ENCODE results near the gene DRD1. TPM values are rescaled to one million over a fixed set of nuclear protein-coding genes. Genes with fewer than 3 reads are reported as not detected.
A peak's percentile ranks its signal among the peaks of the same experiment; 100 is the strongest.

The DRD1 gene
- total and polyA plus RNA-seq, 2 experiments from 2014 or later, result 0.11 to 0.14 TPM

GRCh38 chr5:175467983-175468690, 24.2 kb upstream of the DRD1 start:
- ATAC-seq (no peak), DNase-seq (ENCODE audit: low spot score) (no peak)
- no peaks in the 10 kb centered on the region for H3F3A ChIP-seq (replicated peaks; ENCODE audit: low read depth)
- H3K4me1 Mint-ChIP-seq, result peaks cover 5% of the 10 kb centered on the region
- H3K27ac Mint-ChIP-seq, result no peak overlapping the region
- no peak overlapping the region for H3K4me3 ChIP-seq
- H2AFZ ChIP-seq, result peak overlapping the region; percentile 20; the same call in 1 of the 2 replicates
- no peaks in the 10 kb centered on the region for H3K9me2 ChIP-seq (ENCODE audit: insufficient read depth)
- H4K20me1 ChIP-seq (replicated peaks; ENCODE audit: insufficient read depth), result no peaks in the 10 kb centered on the region
- no peak overlapping the region for H3K4me3 Mint-ChIP-seq
- no peaks in the 10 kb centered on the region for H3K36me3 Mint-ChIP-seq (ENCODE audit: low read depth)
- no peaks in the 10 kb centered on the region for H3K79me2 ChIP-seq (replicated peaks; ENCODE audit: insufficient read depth)
- no peaks in the 10 kb centered on the region; the same call in 2 of the 3 replicates for H3K9me3 Mint-ChIP-seq
- H3K4me2 ChIP-seq, result no peak overlapping the region
- H3K4me1 ChIP-seq (ENCODE audit: insufficient read depth), result no peaks in the 10 kb centered on the region
- H3K27me3 ChIP-seq (ENCODE audit: insufficient read depth), result no peaks in the 10 kb centered on the region
- TF ChIP-seq CREB1 (CRISPR knock-in tag; IDR thresholded peaks at IDR 0.05; ENCODE audit: low read depth), result no peak
- no peak for TF ChIP-seq EZH2 (IDR thresholded peaks at IDR 0.05; ENCODE audit: low read depth, unreplicated experiment)
- no peak for TF ChIP-seq ZNF114 (CRISPR knock-in tag; IDR thresholded peaks at IDR 0.05)
- no peak for TF ChIP-seq ZNF462 (CRISPR knock-in tag; IDR thresholded peaks at IDR 0.05)
- TF ChIP-seq ZNF331 (CRISPR knock-in tag; IDR thresholded peaks at IDR 0.05; ENCODE audit: low read depth), result no peak
- TF ChIP-seq, protein P1, sequence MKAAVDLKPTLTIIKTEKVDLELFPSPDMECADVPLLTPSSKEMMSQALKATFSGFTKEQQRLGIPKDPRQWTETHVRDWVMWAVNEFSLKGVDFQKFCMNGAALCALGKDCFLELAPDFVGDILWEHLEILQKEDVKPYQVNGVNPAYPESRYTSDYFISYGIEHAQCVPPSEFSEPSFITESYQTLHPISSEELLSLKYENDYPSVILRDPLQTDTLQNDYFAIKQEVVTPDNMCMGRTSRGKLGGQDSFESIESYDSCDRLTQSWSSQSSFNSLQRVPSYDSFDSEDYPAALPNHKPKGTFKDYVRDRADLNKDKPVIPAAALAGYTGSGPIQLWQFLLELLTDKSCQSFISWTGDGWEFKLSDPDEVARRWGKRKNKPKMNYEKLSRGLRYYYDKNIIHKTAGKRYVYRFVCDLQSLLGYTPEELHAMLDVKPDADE (IDR thresholded peaks at IDR 0.05), result no peak
- TF ChIP-seq POLR2AphosphoS5 (IDR thresholded peaks at IDR 0.05; ENCODE audit: low read depth), result no peak
- no peak for TF ChIP-seq EZH2phosphoT487 (IDR thresholded peaks at IDR 0.05; ENCODE audit: unreplicated experiment)
- no peak for TF ChIP-seq REST (IDR thresholded peaks at IDR 0.05; ENCODE audit: unreplicated experiment)
- TF ChIP-seq NANOG (IDR thresholded peaks at IDR 0.05; ENCODE audit: borderline replicate concordance), result no peak
- no peak for TF ChIP-seq STAT1 (IDR thresholded peaks at IDR 0.05; ENCODE audit: unreplicated experiment)
- TF ChIP-seq CTCF (conservative IDR thresholded peaks at IDR 0.05; ENCODE audit: low read depth in 2 of 2), result no peak
- no peak for TF ChIP-seq JUNB (IDR thresholded peaks at IDR 0.05; ENCODE audit: unreplicated experiment)
- H3K27me3 Mint-ChIP-seq (ENCODE audit: insufficient read depth, low read depth, poor library complexity), result peaks cover 1% of the 10 kb centered on the region
- no peaks in the 10 kb centered on the region for H3K36me3 ChIP-seq (ENCODE audit: insufficient read depth)
- no peak overlapping the region for H3K27ac ChIP-seq (ENCODE audit: low read depth)
